ENCODE data around the gene DLG2. TPM values are rescaled to one million over a fixed set of nuclear protein-coding genes. Genes with fewer than 3 reads are reported as not detected.

DLG2 gene
- total RNA-seq, 1 experiment from 2014 or later = 17.5 TPM

- no peak for TF ChIP-seq ATF1 (CRISPR knock-in tag; IDR thresholded peaks at IDR 0.05)
These were observed 831.4 kb downstream of the DLG2 start (continued) for GRCh38 chr11:84795698-84796097.

- Mint-ChIP-seq H3K4me1 (no peaks in the 10 kb centered on the region), H3K27ac (no peak overlapping the region), H3K9me3 (no peaks in the 10 kb centered on the region), H3K36me3 (no peaks in the 10 kb centered on the region), H3K27me3 (ENCODE audit: low read depth) (no peaks in the 10 kb centered on the region), H3K4me3 (no peak overlapping the region)
- DNase-seq (ENCODE audit: low spot score) = no peak
- ATAC-seq = no peak
- no peak for TF ChIP-seq TEAD1 (CRISPR knock-in tag; IDR thresholded peaks at IDR 0.05)
- no peak for TF ChIP-seq TCF7 (CRISPR knock-in tag; IDR thresholded peaks at IDR 0.05; ENCODE audit: low read depth)
- no peak for TF ChIP-seq ZNF232 (CRISPR knock-in tag; IDR thresholded peaks at IDR 0.05)
- TF ChIP-seq FOXP1 (CRISPR knock-in tag; IDR thresholded peaks at IDR 0.05; ENCODE audit: borderline replicate concordance) = no peak
- TF ChIP-seq STAT6 (CRISPR knock-in tag; conservative IDR thresholded peaks at IDR 0.05; ENCODE audit: low read depth) = no peak
- TF ChIP-seq CREB1 (CRISPR knock-in tag; IDR thresholded peaks at IDR 0.05) = no peak
- no peak for TF ChIP-seq ZNF138 (CRISPR knock-in tag; conservative IDR thresholded peaks at IDR 0.05)
- no peak for TF ChIP-seq CTCF (IDR thresholded peaks at IDR 0.05)
- no peak for TF ChIP-seq JUN (CRISPR knock-in tag; IDR thresholded peaks at IDR 0.05)
- TF ChIP-seq ARID4B (CRISPR knock-in tag; IDR thresholded peaks at IDR 0.05; ENCODE audit: borderline replicate concordance) = no peak
- no peak for TF ChIP-seq OVOL2 (CRISPR knock-in tag; IDR thresholded peaks at IDR 0.05; ENCODE audit: borderline replicate concordance)
- TF ChIP-seq FOXJ3 (CRISPR knock-in tag; IDR thresholded peaks at IDR 0.05; ENCODE audit: borderline replicate concordance) = no peak
- no peak for TF ChIP-seq USF1 (CRISPR knock-in tag; IDR thresholded peaks at IDR 0.05)
- TF ChIP-seq SOX15 (CRISPR knock-in tag; IDR thresholded peaks at IDR 0.05) = no peak
- no peak for TF ChIP-seq ZNF281 (CRISPR knock-in tag; IDR thresholded peaks at IDR 0.05)
- no peak for TF ChIP-seq ZMAT4 (CRISPR knock-in tag; IDR thresholded peaks at IDR 0.05)
- no peak for TF ChIP-seq NR1H2 (CRISPR knock-in tag; IDR thresholded peaks at IDR 0.05)
- no peak for TF ChIP-seq USF2 (CRISPR knock-in tag; IDR thresholded peaks at IDR 0.05)
- TF ChIP-seq SMAD4 (CRISPR knock-in tag; IDR thresholded peaks at IDR 0.05) = no peak
- ChIA-PET POLR2A (no interaction called here), CTCF (interaction anchor here (1.0 kb wide), 1 partner anchor 14 kb away, joined by 4 read pairs; no protein-coding TSS in a partner anchor)
These were observed 832.3 kb downstream of the DLG2 start for GRCh38 chr11:84794663-84795443.

Measured in WTC11 (cell line).